GM21360 (cell line): ENCODE data around the gene BMPR1A.
"Not testable (repeated sequence)": the region's sequence is repeated elsewhere in the genome, so short reads cannot be mapped to it uniquely, and the experiment has no call there.

ENCODE experiments used
- ATAC-seq: cut with Tn5 transposase; IDR thresholded peaks from one replicate; pipeline ENCODE4 v1.9.1; 2021; ENCODE audit warnings: mild to moderate bottlenecking, moderate library complexity; ENCODE audit not compliant: unreplicated experiment

Gene BMPR1A

GRCh38 chr10:86729677-86730076, 26.7 kb upstream of the BMPR1A start:
- no peak for ATAC-seq

GRCh38 chr10:86730227-86730626, 26.2 kb upstream of the BMPR1A start:
- ATAC-seq = no peak

GRCh38 chr10:86732771-86733170, 23.6 kb upstream of the BMPR1A start:
- ATAC-seq = no peak

GRCh38 chr10:86733260-86733671, 23.2 kb upstream of the BMPR1A start:
- ATAC-seq = no peak

- no peak for ATAC-seq
Measured at GRCh38 chr10:86734207-86734988, 22.0 kb upstream of the BMPR1A start.

GRCh38 chr10:86735278-86735677, 21.1 kb upstream of the BMPR1A start:
- not testable (repeated sequence) for ATAC-seq

GRCh38 chr10:86742230-86742629, 14.2 kb upstream of the BMPR1A start:
- ATAC-seq = no peak

- no peak for ATAC-seq
Measured at GRCh38 chr10:86744067-86744725, 12.2 kb upstream of the BMPR1A start.

GRCh38 chr10:86747796-86748581, 8.4 kb upstream of the BMPR1A start:
- no peak for ATAC-seq

GRCh38 chr10:86749854-86750253, 6.6 kb upstream of the BMPR1A start:
- no peak for ATAC-seq

- ATAC-seq = no peak
Measured at GRCh38 chr10:86751477-86751876, 4.9 kb upstream of the BMPR1A start.

- ATAC-seq = no peak
Measured at GRCh38 chr10:86752311-86752710, 4.1 kb upstream of the BMPR1A start.

GRCh38 chr10:86753051-86753450, 3.4 kb upstream of the BMPR1A start:
- peak; percentile 30 for ATAC-seq

GRCh38 chr10:86753638-86754434, 2.6 kb upstream of the BMPR1A start:
- ATAC-seq = no peak

GRCh38 chr10:86755454-86755739, 1.0 kb upstream of the BMPR1A start:
- no peak for ATAC-seq

GRCh38 chr10:86755740-86756510, 494 bp upstream of the BMPR1A start:
- peak; percentile 75 for ATAC-seq

- no peak for ATAC-seq
Measured at GRCh38 chr10:86757113-86757972, 924 bp downstream of the BMPR1A start.

- no peak for ATAC-seq
Measured at GRCh38 chr10:86758189-86759072, 2.0 kb downstream of the BMPR1A start.
